Kidney epithelial cell (primary cell): ENCODE data around the gene RFFL. TPM values are rescaled to one million over a fixed set of nuclear protein-coding genes. Genes with fewer than 3 reads are reported as not detected.

ENCODE experiments used
- DNase-seq: peaks from one replicate; pipeline ENCODE4 v3.0.0-alpha.2; 2010; ENCODE audit warnings: low read depth
- H3K27me3 ChIP-seq: 2 replicates; pipeline ENCODE4 v1.6.0; 2011; ENCODE audit warnings: low read length; ENCODE audit not compliant: control insufficient read depth, insufficient read depth
- H3K36me3 ChIP-seq: 2 replicates; pipeline ENCODE4 v1.5.1; 2011; ENCODE audit warnings: low read length; ENCODE audit not compliant: control insufficient read depth, insufficient read depth
- H3K4me3 ChIP-seq: 2 replicates; pipeline ENCODE4 v1.5.1; 2011; ENCODE audit warnings: low read depth, mild to moderate bottlenecking, control low read depth, low read length
- CTCF ChIP-seq: IDR thresholded peaks from 2 replicates; pipeline ENCODE4 v1.5.1; 2011; ENCODE audit warnings: mild to moderate bottlenecking, moderate library complexity, low read length, control low read depth, inconsistent platforms; ENCODE audit not compliant: insufficient read depth, poor library complexity, severe bottlenecking
- total RNA-seq: library from RNA; depleted of rRNA; stranded (reverse); fragments of >200 nt; gene quantifications from 2 replicates; pipeline ENCODE4 v1.2.3, GENCODE V29; 2015

Gene RFFL
- total RNA-seq, 1 donor from 2014 or later = 14.1 TPM

- peak within 1 kb of the TSS; percentile 86 for H3K4me3 ChIP-seq
- no peaks in the 10 kb centered on the region for H3K36me3 ChIP-seq
- no peak for TF ChIP-seq CTCF
- peak; percentile 81 for DNase-seq
- no peaks in the 10 kb centered on the region for H3K27me3 ChIP-seq
Observed at GRCh38 chr17:34961093-34961911, 102.2 kb downstream of the RFFL start, which contains the start of the genes CCT6B and ZNF830. Gene CCT6B (minus strand): TSS chr17:34961460. CDS start chr17:34961393, 67 bp downstream. Gene ZNF830 (plus strand): TSS chr17:34961540. CDS start chr17:34961567, 27 bp downstream.

- H3K36me3 ChIP-seq = no peaks in the 10 kb centered on the region
- no peak for DNase-seq
- H3K4me3 ChIP-seq = no peak overlapping the region
- TF ChIP-seq CTCF = no peak
- no peaks in the 10 kb centered on the region for H3K27me3 ChIP-seq
Observed at GRCh38 chr17:34958438-34958837, 105.1 kb downstream of the RFFL start.

Other genes with a start within 250 kb of the RFFL start
- 1.7 and 2.4 TPM in 2 replicates for gene CCT6B, start 102.2 kb downstream of the RFFL start, total RNA-seq
- 10.5 and 11.1 TPM in 2 replicates for gene ZNF830, start 102.2 kb downstream of the RFFL start, total RNA-seq
- 25.8 and 35.2 TPM in 2 replicates for gene LIG3, start 83.2 kb downstream of the RFFL start, total RNA-seq
- 13.7 and 18.4 TPM in 2 replicates for gene RAD51D, start 56.2 kb upstream of the RFFL start, total RNA-seq
- not detected in 2 replicates for gene FNDC8, start 57.9 kb upstream of the RFFL start, total RNA-seq
- 19.3 and 29.7 TPM in 2 replicates for gene NLE1, start 78.6 kb upstream of the RFFL start, total RNA-seq
- not detected in 2 replicates for gene UNC45B, start 84.1 kb upstream of the RFFL start, total RNA-seq
- not detected in 2 replicates for gene SLC35G3, start 130.7 kb upstream of the RFFL start, total RNA-seq
- gene SLFN5, start 179.4 kb upstream of the RFFL start, total RNA-seq = 114 and 129 TPM in 2 replicates